HEK293T (cell line): ENCODE data around the gene HTRA2.

Experiments
- CTCF ChIA-PET: fragments of 350-600 bp; formaldehyde crosslinking; extraction: SDS; loops from one replicate; lab custom pipeline; 2021; ENCODE audit warnings: antibody characterized with exemption, inconsistent platforms; lab: Yijun Ruan, JAX
- POLR2A ChIA-PET: fragments of 350-600 bp; formaldehyde crosslinking; extraction: SDS; loops from one replicate; lab custom pipeline; 2020; ENCODE audit warnings: antibody characterized with exemption, inconsistent platforms; lab: Yijun Ruan, JAX
- DNase-seq: peaks from one replicate; pipeline ENCODE4 v3.0.0; 2012; ENCODE audit warnings: mixed read lengths; ENCODE audit errors: extremely low spot score
- ARNT ChIP-seq: fragments of 450-650 bp; IDR thresholded peaks from 2 replicates; pipeline ENCODE4 v1.6.1; 2017; ENCODE audit warnings: mild to moderate bottlenecking
- BHLHE40 ChIP-seq: fragments of 450-650 bp; IDR thresholded peaks from 2 replicates; pipeline ENCODE4 v1.6.1; 2016; ENCODE audit warnings: mild to moderate bottlenecking, moderate library complexity, borderline replicate concordance
- CTBP1 ChIP-seq: fragments of 450-650 bp; IDR thresholded peaks from 2 replicates; pipeline ENCODE4 v1.6.1; 2016; ENCODE audit warnings: borderline replicate concordance
- ELF4 ChIP-seq: fragments of 450-650 bp; IDR thresholded peaks from 2 replicates; pipeline ENCODE4 v1.6.1; 2017; ENCODE audit warnings: antibody characterized with exemption
- FOXA1 ChIP-seq: fragments of 450-650 bp; IDR thresholded peaks from 2 replicates; pipeline ENCODE4 v1.6.1; 2016; ENCODE audit warnings: mild to moderate bottlenecking
- FOXK2 ChIP-seq: fragments of 450-650 bp; IDR thresholded peaks from 2 replicates; pipeline ENCODE4 v1.6.1; 2016; ENCODE audit warnings: mild to moderate bottlenecking
- FOXM1 ChIP-seq: fragments of 450-650 bp; IDR thresholded peaks from 2 replicates; pipeline ENCODE4 v1.6.1; 2017; ENCODE audit warnings: mild to moderate bottlenecking, borderline replicate concordance
- HDGF ChIP-seq: fragments of 450-650 bp; IDR thresholded peaks from 2 replicates; pipeline ENCODE4 v1.6.1; 2017; ENCODE audit warnings: antibody characterized with exemption, borderline replicate concordance
- L3MBTL2 ChIP-seq: fragments of 450-650 bp; conservative IDR thresholded peaks from 2 replicates; pipeline ENCODE4 v1.6.1; 2016; ENCODE audit warnings: mild to moderate bottlenecking
- LEF1 ChIP-seq: fragments of 450-650 bp; IDR thresholded peaks from 2 replicates; pipeline ENCODE4 v1.6.1; 2017; ENCODE audit warnings: mild to moderate bottlenecking, borderline replicate concordance
- NFRKB ChIP-seq: fragments of 450-650 bp; IDR thresholded peaks from 2 replicates; pipeline ENCODE4 v1.6.1; 2016; ENCODE audit warnings: mild to moderate bottlenecking, moderate library complexity
- PKNOX1 ChIP-seq: fragments of 450-650 bp; IDR thresholded peaks from 2 replicates; pipeline ENCODE4 v1.6.1; 2016
- SP1 ChIP-seq: fragments of 450-650 bp; IDR thresholded peaks from 2 replicates; pipeline ENCODE4 v1.6.1; 2017
- SUZ12 ChIP-seq: fragments of 450-650 bp; IDR thresholded peaks from 2 replicates; pipeline ENCODE4 v1.6.1; 2016; ENCODE audit warnings: mild to moderate bottlenecking
- TARDBP ChIP-seq: fragments of 450-650 bp; IDR thresholded peaks from 2 replicates; pipeline ENCODE4 v1.6.1; 2016
- ZNF384 ChIP-seq: fragments of 450-650 bp; IDR thresholded peaks from 2 replicates; pipeline ENCODE4 v1.6.1; 2016

HTRA2 gene

DNA sequence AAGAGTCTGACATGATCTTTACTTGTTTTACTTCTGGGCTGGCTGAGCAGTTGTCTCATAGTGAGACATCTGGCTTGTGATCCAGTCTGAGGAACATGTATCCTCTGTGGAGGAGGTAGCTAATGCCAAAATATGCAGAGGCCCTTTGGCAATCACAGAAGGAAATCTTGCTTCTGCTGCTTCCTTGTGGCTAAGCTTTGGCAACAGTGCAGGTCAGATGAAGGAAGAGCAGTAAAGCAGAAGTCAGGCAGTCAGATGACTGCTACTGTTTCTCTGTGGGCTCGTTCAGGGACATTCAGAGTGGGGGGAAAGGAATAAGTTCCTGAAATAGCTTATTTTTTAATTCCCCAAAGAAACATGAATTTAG lies 47.1 kb downstream of the HTRA2 start:
- ChIA-PET CTCF (interaction anchor here (0.6 to 1.8 kb wide), 3 partner anchors 11 to 308 kb away, joined by 3 to 4 read pairs (median 4); no protein-coding TSS in a partner anchor), POLR2A (interaction anchor here (1.0 to 1.4 kb wide), 2 partner anchors 26 to 47 kb away, joined by 3 to 4 read pairs; partner anchors contain the start of genes AUP1 and HTRA2)
- TF ChIP-seq NFRKB (no peak), FOXM1 (no peak), PKNOX1 (no peak), LEF1 (no peak), TARDBP (no peak), ARNT (no peak), ZNF384 (no peak), SP1 (no peak)
- DNase-seq: no peak

GRCh38 chr2:74577448-74577847 lies 47.7 kb downstream of the HTRA2 start:
- no peak for TF ChIP-seq ARNT
- TF ChIP-seq LEF1: no peak
- no peak for TF ChIP-seq FOXA1
- TF ChIP-seq FOXM1: no peak
- TF ChIP-seq NFRKB: no peak
- TF ChIP-seq SP1: no peak
- no peak for TF ChIP-seq ELF4
- no peak for TF ChIP-seq HDGF
- TF ChIP-seq TARDBP: no peak
- no peak for TF ChIP-seq L3MBTL2
- no peak for TF ChIP-seq PKNOX1
- no peak for TF ChIP-seq ZNF384
- no peak for TF ChIP-seq CTBP1
- no peak for TF ChIP-seq BHLHE40
- no peak for TF ChIP-seq FOXK2
- TF ChIP-seq SUZ12: no peak
- POLR2A ChIA-PET: interaction anchor here (1.0 to 1.4 kb wide), 2 partner anchors 27 to 48 kb away, joined by 3 to 4 read pairs; partner anchors contain the start of genes AUP1 and HTRA2
- CTCF ChIA-PET: interaction anchor here (1.2 to 1.8 kb wide), 2 partner anchors 10 to 44 kb away, joined by 3 to 4 read pairs; no protein-coding TSS in a partner anchor
- no peak for DNase-seq

DNA sequence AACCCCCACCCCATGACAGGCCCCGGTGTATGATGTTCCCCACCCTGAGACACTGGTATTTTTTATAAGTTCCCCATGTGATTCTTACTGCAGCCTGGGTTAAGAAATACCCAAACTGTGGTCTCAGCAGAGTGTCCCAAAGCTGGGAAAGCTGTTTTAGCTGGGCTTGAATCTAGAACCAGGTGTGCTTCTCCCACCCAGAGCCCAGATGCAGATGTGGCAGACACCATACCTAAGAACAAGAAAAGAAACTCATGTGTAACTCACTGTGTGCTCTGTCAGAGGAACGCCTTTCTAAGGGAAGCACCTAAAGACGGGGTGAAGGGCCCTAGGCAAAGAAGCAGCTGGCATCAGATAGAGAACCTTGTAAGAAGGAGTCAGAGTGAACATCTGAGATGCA lies 48.7 kb downstream of the HTRA2 start:
- TF ChIP-seq HDGF: no peak
- no peak for TF ChIP-seq TARDBP
- no peak for TF ChIP-seq CTBP1
- no peak for TF ChIP-seq SP1
- TF ChIP-seq SUZ12: no peak
- no peak for DNase-seq
- ChIA-PET POLR2A (no interaction called here), CTCF (no interaction called here)

DNA sequence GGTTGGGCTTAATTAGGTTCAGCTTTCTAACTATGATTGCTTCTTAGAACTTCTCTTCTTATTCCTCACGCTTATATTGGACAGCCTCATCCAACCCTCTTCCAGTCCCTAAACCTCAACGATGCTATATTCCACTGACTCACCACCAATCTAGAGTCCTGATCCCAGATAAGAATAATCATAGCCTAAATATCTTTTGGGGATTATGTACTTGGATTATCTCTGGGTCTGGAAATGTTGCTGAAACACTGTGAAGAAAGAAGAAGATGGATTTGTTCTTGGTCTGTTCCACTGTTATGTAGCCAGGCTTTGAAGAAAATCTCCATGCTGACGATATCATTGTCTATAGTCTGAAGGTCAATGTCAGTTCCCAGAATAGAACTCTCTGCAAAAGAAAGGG lies 51.7 kb downstream of the HTRA2 start:
- TF ChIP-seq ARNT (no peak), HDGF (no peak), TARDBP (no peak), CTBP1 (no peak), ELF4 (no peak), BHLHE40 (no peak), SP1 (no peak), ZNF384 (no peak), L3MBTL2 (no peak)
- ChIA-PET CTCF (no interaction called here), POLR2A (interaction anchor here (0.9 to 1.3 kb wide), 2 partner anchors 99 to 109 kb away, joined by 3 read pairs; partner anchors contain the start of genes CCDC142, MRPL53 and TTC31)
- no peak for DNase-seq

DNA sequence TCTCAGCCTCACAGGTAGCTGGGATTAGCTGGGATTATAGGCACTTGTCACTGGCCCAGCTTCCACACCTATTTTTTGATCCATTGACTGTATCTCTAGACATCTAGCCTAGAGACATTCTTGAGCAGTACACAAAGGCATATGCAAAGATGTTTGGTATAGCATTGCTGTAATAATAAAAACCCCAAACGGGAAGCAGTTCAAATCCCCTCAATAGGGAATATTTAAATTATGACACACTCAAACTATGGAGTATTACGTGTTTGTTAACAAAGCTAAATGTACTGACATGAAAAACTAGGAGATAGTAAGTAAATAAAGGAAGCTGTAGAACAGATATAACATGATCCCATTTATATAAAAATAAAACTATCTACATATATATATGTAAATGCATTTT lies 52.5 kb downstream of the HTRA2 start:
- TF ChIP-seq ELF4 (no peak), FOXA1 (no peak)
- ChIA-PET CTCF (no interaction called here), POLR2A (interaction anchor here (0.9 to 1.3 kb wide), 3 partner anchors 73 to 110 kb away, joined by 3 read pairs; partner anchors contain the start of genes CCDC142, MRPL53 and TTC31)

More for the DNA sequence above, 52.5 kb downstream of the HTRA2 start:
- DNase-seq: no peak
